GM15510 (cell line): Measurements from ENCODE around the gene USP17L25.
"Not testable (repeated sequence)": the region's sequence is repeated elsewhere in the genome, so short reads cannot be mapped to it uniquely, and the experiment has no call there.

Source experiments
- POLR2A ChIP-seq: IDR thresholded peaks from 3 replicates; pipeline ENCODE4 v1.6.1; 2011; ENCODE audit warnings: borderline replicate concordance; ENCODE audit not compliant: insufficient read length; ENCODE audit errors: extremely low read depth

USP17L25 gene, protein sequence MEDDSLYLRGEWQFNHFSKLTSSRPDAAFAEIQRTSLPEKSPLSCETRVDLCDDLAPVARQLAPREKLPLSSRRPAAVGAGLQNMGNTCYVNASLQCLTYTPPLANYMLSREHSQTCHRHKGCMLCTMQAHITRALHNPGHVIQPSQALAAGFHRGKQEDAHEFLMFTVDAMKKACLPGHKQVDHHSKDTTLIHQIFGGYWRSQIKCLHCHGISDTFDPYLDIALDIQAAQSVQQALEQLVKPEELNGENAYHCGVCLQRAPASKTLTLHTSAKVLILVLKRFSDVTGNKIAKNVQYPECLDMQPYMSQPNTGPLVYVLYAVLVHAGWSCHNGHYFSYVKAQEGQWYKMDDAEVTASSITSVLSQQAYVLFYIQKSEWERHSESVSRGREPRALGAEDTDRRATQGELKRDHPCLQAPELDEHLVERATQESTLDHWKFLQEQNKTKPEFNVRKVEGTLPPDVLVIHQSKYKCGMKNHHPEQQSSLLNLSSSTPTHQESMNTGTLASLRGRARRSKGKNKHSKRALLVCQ

DNA sequence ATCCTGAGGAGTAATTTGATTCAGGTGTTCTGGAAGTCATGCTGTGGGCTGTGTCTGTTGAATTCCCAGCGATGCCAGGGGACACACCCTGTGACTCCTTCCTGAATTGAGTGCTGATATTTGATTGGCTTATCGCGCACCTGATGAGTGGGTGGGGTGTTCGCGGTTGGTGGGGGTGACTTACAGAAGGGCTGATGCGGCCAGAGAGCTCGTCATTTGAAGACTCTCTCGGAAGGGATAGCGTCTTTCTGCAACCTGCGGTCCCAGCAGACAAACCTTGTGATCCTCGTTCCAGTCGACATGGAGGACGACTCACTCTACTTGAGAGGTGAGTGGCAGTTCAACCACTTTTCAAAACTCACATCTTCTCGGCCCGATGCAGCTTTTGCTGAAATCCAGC, at the start of gene USP17L25:
Gene USP17L25, plus strand, starts transcription at position 301 of the 400 bp plus-strand sequence. Its CDS starts 0 bp downstream, at position 301.
- TF ChIP-seq POLR2A = not testable (repeated sequence)

DNA sequence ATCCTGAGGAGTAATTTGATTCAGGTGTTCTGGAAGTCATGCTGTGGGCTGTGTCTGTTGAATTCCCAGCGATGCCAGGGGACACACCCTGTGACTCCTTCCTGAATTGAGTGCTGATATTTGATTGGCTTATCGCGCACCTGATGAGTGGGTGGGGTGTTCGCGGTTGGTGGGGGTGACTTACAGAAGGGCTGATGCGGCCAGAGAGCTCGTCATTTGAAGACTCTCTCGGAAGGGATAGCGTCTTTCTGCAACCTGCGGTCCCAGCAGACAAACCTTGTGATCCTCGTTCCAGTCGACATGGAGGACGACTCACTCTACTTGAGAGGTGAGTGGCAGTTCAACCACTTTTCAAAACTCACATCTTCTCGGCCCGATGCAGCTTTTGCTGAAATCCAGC, 4.8 kb upstream of the USP17L25 start, which contains the start of gene USP17L24:
Gene USP17L24, plus strand, starts transcription at position 301 of the 400 bp plus-strand sequence. Its CDS starts 0 bp downstream, at position 301.
- TF ChIP-seq POLR2A = not testable (repeated sequence)

DNA sequence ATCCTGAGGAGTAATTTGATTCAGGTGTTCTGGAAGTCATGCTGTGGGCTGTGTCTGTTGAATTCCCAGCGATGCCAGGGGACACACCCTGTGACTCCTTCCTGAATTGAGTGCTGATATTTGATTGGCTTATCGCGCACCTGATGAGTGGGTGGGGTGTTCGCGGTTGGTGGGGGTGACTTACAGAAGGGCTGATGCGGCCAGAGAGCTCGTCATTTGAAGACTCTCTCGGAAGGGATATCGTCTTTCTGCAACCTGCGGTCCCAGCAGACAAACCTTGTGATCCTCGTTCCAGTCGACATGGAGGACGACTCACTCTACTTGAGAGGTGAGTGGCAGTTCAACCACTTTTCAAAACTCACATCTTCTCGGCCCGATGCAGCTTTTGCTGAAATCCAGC, 4.6 kb downstream of the USP17L25 start, which contains the start of gene USP17L26:
Gene USP17L26, plus strand, starts transcription at position 301 of the 400 bp plus-strand sequence. Its CDS starts 0 bp downstream, at position 301.
- TF ChIP-seq POLR2A = not testable (repeated sequence)

DNA sequence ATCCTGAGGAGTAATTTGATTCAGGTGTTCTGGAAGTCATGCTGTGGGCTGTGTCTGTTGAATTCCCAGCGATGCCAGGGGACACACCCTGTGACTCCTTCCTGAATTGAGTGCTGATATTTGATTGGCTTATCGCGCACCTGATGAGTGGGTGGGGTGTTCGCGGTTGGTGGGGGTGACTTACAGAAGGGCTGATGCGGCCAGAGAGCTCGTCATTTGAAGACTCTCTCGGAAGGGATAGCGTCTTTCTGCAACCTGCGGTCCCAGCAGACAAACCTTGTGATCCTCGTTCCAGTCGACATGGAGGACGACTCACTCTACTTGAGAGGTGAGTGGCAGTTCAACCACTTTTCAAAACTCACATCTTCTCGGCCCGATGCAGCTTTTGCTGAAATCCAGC, 9.4 kb downstream of the USP17L25 start, which contains the start of gene USP17L5:
Gene USP17L5, plus strand, starts transcription at position 301 of the 400 bp plus-strand sequence. Its CDS starts 0 bp downstream, at position 301.
- TF ChIP-seq POLR2A = not testable (repeated sequence)

DNA sequence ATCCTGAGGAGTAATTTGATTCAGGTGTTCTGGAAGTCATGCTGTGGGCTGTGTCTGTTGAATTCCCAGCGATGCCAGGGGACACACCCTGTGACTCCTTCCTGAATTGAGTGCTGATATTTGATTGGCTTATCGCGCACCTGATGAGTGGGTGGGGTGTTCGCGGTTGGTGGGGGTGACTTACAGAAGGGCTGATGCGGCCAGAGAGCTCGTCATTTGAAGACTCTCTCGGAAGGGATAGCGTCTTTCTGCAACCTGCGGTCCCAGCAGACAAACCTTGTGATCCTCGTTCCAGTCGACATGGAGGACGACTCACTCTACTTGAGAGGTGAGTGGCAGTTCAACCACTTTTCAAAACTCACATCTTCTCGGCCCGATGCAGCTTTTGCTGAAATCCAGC, 14.1 kb downstream of the USP17L25 start, which contains the start of gene USP17L27:
Gene USP17L27, plus strand, starts transcription at position 301 of the 400 bp plus-strand sequence. Its CDS starts 0 bp downstream, at position 301.
- TF ChIP-seq POLR2A = not testable (repeated sequence)

DNA sequence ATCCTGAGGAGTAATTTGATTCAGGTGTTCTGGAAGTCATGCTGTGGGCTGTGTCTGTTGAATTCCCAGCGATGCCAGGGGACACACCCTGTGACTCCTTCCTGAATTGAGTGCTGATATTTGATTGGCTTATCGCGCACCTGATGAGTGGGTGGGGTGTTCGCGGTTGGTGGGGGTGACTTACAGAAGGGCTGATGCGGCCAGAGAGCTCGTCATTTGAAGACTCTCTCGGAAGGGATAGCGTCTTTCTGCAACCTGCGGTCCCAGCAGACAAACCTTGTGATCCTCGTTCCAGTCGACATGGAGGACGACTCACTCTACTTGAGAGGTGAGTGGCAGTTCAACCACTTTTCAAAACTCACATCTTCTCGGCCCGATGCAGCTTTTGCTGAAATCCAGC, 18.9 kb downstream of the USP17L25 start, which contains the start of gene USP17L28:
Gene USP17L28, plus strand, starts transcription at position 301 of the 400 bp plus-strand sequence. Its CDS starts 0 bp downstream, at position 301.
- TF ChIP-seq POLR2A = not testable (repeated sequence)

DNA sequence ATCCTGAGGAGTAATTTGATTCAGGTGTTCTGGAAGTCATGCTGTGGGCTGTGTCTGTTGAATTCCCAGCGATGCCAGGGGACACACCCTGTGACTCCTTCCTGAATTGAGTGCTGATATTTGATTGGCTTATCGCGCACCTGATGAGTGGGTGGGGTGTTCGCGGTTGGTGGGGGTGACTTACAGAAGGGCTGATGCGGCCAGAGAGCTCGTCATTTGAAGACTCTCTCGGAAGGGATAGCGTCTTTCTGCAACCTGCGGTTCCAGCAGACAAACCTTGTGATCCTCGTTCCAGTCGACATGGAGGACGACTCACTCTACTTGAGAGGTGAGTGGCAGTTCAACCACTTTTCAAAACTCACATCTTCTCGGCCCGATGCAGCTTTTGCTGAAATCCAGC, 23.6 kb downstream of the USP17L25 start, which contains the start of gene USP17L29:
Gene USP17L29, plus strand, starts transcription at position 301 of the 400 bp plus-strand sequence. Its CDS starts 0 bp downstream, at position 301.
- TF ChIP-seq POLR2A = not testable (repeated sequence)

DNA sequence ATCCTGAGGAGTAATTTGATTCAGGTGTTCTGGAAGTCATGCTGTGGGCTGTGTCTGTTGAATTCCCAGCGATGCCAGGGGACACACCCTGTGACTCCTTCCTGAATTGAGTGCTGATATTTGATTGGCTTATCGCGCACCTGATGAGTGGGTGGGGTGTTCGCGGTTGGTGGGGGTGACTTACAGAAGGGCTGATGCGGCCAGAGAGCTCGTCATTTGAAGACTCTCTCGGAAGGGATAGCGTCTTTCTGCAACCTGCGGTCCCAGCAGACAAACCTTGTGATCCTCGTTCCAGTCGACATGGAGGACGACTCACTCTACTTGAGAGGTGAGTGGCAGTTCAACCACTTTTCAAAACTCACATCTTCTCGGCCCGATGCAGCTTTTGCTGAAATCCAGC, 33.1 kb downstream of the USP17L25 start, which contains the start of gene USP17L30:
Gene USP17L30, plus strand, starts transcription at position 301 of the 400 bp plus-strand sequence. Its CDS starts 0 bp downstream, at position 301.
- not testable (repeated sequence) for TF ChIP-seq POLR2A
